Ovary (tissue), 9 donors: Measurements from ENCODE around the gene HLCS. TPM values are rescaled to one million over a fixed set of nuclear protein-coding genes. Genes with fewer than 3 reads are reported as not detected.

ENCODE experiments used
- DNase-seq, 5 donors: peaks; one replicate each; pipeline ENCODE4 v3.0.0-alpha.2; 2019 to 2020
- H3K27ac ChIP-seq, 2 donors: fragments of 200-600 bp; one replicate each; pipeline versions ENCODE4 v1.5.1 to v1.8.0; 2019 to 2022
- H3K27me3 ChIP-seq: fragments of 200-600 bp; one replicate; pipeline ENCODE4 v1.8.0; 2022
- H3K36me3 ChIP-seq: fragments of 200-600 bp; sonication (generic); one replicate; pipeline ENCODE4 v1.5.1; 2019
- H3K4me1 ChIP-seq: one replicate; pipeline ENCODE4 v1.8.1; 2013; ENCODE audit warnings: mild to moderate bottlenecking, moderate library complexity; ENCODE audit not compliant: insufficient read depth
- H3K4me3 ChIP-seq: fragments of 200-600 bp; sonication (generic); one replicate; pipeline ENCODE4 v1.5.1; 2017
- H3K9me3 ChIP-seq, 2 donors: fragments of 200-600 bp in 1 of 2; sonication (generic) in 1 of 2; one replicate each; pipeline versions ENCODE4 v1.5.1 to v1.8.1; 2013 to 2019; ENCODE audit warnings: mild to moderate bottlenecking in 1 of 2, moderate library complexity in 1 of 2
- EP300 ChIP-seq: sonication (generic); formaldehyde crosslinking; IDR thresholded peaks from one replicate; pipeline ENCODE4 v1.6.1; 2017; ENCODE audit warnings: antibody characterized with exemption
- POLR2A ChIP-seq: fragments of 450-650 bp; IDR thresholded peaks from one replicate; pipeline ENCODE4 v1.6.1; 2017; ENCODE audit warnings: antibody characterized with exemption, mild to moderate bottlenecking, moderate library complexity
- WGBS, 3 donors: extraction: QIAGEN DNeasy Blood & Tissue Kit in 1 of 3; methylation state at CpG; one replicate each; pipeline versions ENCODE4 v1.1.5 to v1.1.7; 2013 to 2017; 5-methylcytosine and 5-hydroxymethylcytosine counted together
- intact Hi-C, 4 donors: fragments of 100-400 bp; cut with DNase I; formaldehyde crosslinking; loops; one replicate each; pipeline versions ENCODE4 v1.11.0 to v1.15.1; 2022 to 2023
- polyA plus RNA-seq, 2 donors: library from polyadenylated mRNA; stranded (reverse); fragments of 200-250 nt in 1 of 2; fragments of 350-450 nt in 1 of 2; fragmentation: Illumina TruSeq in 1 of 2; extraction: RNeasy Lipid Tissue Mini Kit (QIAGEN cat#74804) in 1 of 2; gene quantifications; one replicate each; pipeline ENCODE4 v1.2.3, GENCODE V29; 2013 to 2014
- total RNA-seq, 7 donors: library from RNA; depleted of rRNA in 2 of 7; stranded (reverse); fragments of >200 nt in 2 of 7; fragmentation: NEBNext Ultra II Directional in 3 of 7; extraction: Animal tissue kit (Norgen Biotek cat#: 25700) in 3 of 7; gene quantifications; one replicate each; pipeline versions ENCODE4 v1.1.0 to v1.2.4, GENCODE V29; 2016 to 2023
- TF ChIP-seq, protein P1 (sequence below), 3 donors: fragments of 450-650 bp in 2 of 3; fragments of 200-600 bp in 1 of 3; IDR thresholded peaks; one replicate each; pipeline versions ENCODE4 v1.5.1 to v1.8.0; 2016 to 2022; ENCODE audit warnings: antibody characterized with exemption in 3 of 3, mild to moderate bottlenecking in 1 of 3
- donor health status: DM: no; HTN: no; CAD: no; lungs with moderate emphysema.
- donor health status: DM: no; HTN: no; CAD: no.
- donor health status: Bipolar disorder and iron deficiency.
- donor health status: DM: yes; HTN: yes; CAD: no.
- donor health status: DM: no; HTN: no; CAD: no.
- donor health status: DM: yes; HTN: yes; CAD: no.

HLCS gene
- total and polyA plus RNA-seq, 9 donors = 4.0 to 20.3 (median 12.4) TPM

DNA sequence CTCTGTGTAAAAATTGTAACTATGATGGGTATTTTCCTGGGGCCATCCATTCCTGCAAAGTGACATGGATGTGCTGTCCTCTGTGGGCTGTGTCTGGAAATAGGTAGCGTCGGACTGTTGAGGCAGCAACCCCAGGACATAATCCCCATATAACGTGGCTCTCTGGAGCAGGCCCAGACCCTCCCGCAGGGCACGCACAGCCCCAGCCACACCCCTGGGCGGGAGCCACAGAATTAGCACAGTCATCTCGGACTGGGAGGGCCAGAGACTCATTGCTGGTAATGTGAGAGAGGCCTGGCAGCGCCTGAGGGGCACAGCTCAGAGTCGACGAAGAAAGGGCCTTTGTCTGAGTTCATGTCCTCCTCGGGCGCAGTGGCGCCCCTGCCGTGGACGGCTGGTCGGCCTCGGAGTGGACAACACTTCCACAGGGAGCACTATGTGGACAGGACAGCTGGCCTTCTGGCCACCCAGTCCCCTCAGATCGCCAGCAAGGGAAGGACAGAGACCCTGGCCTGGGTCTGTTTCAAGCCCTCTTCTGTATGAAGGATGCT lies 247.4 kb downstream of the HLCS start:
- H3K4me3 ChIP-seq = no peak overlapping the region
- intact Hi-C loops = no loop called here
- 85 to 90% (median 88%) methylated on average over 18 of the region's 18 CpGs for WGBS, 3 donors
- H3K9me3 ChIP-seq = no peaks in the 10 kb centered on the region
- no peak overlapping the region for H3K27ac ChIP-seq
- no peaks in the 10 kb centered on the region for H3K36me3 ChIP-seq
- TF ChIP-seq, protein P1, sequence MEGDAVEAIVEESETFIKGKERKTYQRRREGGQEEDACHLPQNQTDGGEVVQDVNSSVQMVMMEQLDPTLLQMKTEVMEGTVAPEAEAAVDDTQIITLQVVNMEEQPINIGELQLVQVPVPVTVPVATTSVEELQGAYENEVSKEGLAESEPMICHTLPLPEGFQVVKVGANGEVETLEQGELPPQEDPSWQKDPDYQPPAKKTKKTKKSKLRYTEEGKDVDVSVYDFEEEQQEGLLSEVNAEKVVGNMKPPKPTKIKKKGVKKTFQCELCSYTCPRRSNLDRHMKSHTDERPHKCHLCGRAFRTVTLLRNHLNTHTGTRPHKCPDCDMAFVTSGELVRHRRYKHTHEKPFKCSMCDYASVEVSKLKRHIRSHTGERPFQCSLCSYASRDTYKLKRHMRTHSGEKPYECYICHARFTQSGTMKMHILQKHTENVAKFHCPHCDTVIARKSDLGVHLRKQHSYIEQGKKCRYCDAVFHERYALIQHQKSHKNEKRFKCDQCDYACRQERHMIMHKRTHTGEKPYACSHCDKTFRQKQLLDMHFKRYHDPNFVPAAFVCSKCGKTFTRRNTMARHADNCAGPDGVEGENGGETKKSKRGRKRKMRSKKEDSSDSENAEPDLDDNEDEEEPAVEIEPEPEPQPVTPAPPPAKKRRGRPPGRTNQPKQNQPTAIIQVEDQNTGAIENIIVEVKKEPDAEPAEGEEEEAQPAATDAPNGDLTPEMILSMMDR (IDR thresholded peaks at IDR 0.05) = no peak
- TF ChIP-seq POLR2A = no peak
- TF ChIP-seq EP300 = no peak
- H3K4me1 ChIP-seq = no peaks in the 10 kb centered on the region
- DNase-seq = no peak
- H3K27me3 ChIP-seq = no peaks in the 10 kb centered on the region

DNA sequence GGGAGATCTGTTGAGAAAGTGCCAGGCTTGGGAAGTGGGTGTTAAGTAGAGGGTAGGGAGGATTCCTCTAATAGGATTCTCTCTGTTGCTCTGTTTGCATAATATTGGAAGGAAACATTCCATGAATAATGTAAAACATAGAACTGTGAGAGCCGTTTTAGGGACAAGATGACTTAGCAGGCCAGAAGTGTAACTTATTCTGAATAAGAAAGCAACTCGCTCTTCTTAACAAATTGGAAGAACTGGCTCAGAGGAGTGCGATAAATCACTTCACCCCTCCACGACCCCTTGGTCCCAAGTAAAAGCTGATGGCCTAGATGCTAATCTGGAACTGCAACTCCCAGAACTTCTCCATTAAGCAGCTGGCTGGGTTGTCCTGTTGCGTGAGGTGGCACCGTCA lies 248.5 kb downstream of the HLCS start:
- H3K27ac ChIP-seq = no peak overlapping the region
- no peaks in the 10 kb centered on the region for H3K9me3 ChIP-seq
- DNase-seq = no peak
- H3K27me3 ChIP-seq = no peaks in the 10 kb centered on the region
- TF ChIP-seq, protein P1 (IDR thresholded peaks at IDR 0.05) = no peak
- no peak for TF ChIP-seq EP300
- TF ChIP-seq POLR2A = no peak
- no peaks in the 10 kb centered on the region for H3K4me1 ChIP-seq
- intact Hi-C loops = no loop called here
- WGBS, 3 donors = 69 to 82% (median 69%) methylated on average over 6 of the region's 6 CpGs
- no peak overlapping the region for H3K4me3 ChIP-seq
- no peaks in the 10 kb centered on the region for H3K36me3 ChIP-seq

DNA sequence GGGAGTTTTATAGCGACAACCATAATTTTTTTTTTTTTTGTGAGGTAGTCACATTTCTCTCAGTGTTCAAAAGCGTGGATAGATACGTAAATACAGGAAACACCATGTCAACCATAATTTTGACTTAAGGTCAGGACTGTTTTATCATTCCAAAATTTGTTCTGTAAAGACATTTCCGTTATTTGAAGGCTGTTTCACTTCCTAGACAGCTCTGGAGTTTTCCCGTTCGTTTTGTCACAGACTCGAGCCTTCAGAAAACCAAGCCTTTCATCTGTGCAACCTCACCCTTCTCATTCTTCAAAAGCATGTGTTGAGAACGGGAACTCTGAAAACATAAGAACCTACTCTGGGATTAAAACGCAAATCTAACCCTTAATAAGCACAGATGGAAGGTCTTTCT lies 249.6 kb downstream of the HLCS start:
- Histone ChIP-seq H3K4me1 (no peaks in the 10 kb centered on the region), H3K4me3 (no peak overlapping the region), H3K36me3 (no peaks in the 10 kb centered on the region), H3K27ac (no peak overlapping the region), H3K27me3 (no peaks in the 10 kb centered on the region), H3K9me3 (no peaks in the 10 kb centered on the region)
- WGBS, 3 donors = 59 to 66% (median 65%) methylated on average over 9 of the region's 9 CpGs
- DNase-seq = no peak
- intact Hi-C loops = no loop called here
- TF ChIP-seq, protein P1 (IDR thresholded peaks at IDR 0.05) = no peak
- no peak for TF ChIP-seq EP300
- no peak for TF ChIP-seq POLR2A

DNA sequence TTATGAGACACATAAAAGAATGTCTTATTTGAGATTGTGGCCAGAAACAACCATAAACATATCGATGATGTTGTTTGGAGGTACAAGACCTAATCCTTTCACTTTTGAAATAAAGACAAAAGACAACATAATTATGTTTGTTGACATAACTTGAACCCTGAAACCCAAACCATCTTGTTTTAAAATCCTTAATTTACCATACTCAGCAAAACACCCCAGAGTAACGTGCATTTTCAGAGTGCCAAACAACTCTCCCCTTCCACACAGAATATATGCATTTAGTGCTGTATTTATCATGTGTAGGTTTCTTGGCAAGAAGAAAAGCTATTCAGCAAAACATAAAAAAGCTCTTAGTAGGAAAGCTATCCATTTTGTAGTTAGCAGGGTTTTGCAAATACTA lies 250.1 kb downstream of the HLCS start:
- peaks cover 3% of the 10 kb centered on the region for H3K27me3 ChIP-seq
- DNase-seq = no peak
- 62 to 69% (median 65%) methylated on average over 2 of the region's 2 CpGs for WGBS, 3 donors
- H3K4me1 ChIP-seq = no peaks in the 10 kb centered on the region
- no peaks in the 10 kb centered on the region for H3K9me3 ChIP-seq
- H3K36me3 ChIP-seq = no peaks in the 10 kb centered on the region
- H3K4me3 ChIP-seq = no peak overlapping the region
- H3K27ac ChIP-seq = no peak overlapping the region
- TF ChIP-seq POLR2A (no peak), EP300 (no peak)
- TF ChIP-seq, protein P1 (IDR thresholded peaks at IDR 0.05) = no peak
- intact Hi-C loops = no loop called here
